ENCODE results near the gene DHFR.
"Not testable (repeated sequence)": the region's sequence is repeated elsewhere in the genome, so short reads cannot be mapped to it uniquely, and the experiment has no call there.

DHFR gene

DNA sequence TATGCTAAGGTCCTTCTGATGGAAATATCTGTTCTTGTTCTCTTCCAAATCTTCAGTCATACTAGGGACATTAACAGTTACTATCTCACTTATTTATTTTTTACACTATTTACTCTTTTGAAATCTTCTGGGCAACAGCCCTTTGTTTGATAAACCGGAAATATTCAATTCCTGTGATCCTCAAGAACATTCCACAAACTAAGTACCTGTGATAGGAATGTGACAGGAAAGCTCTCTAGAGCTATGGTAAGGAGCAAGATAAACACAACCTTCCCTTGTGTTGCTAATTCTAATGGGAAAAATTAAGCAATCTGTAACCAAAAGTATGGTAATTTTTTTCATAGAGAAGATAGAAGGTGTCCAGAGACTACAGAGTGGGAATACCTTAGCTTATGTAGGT is 62.7 kb downstream of the DHFR start:
- DNase-seq = no peak

DNA sequence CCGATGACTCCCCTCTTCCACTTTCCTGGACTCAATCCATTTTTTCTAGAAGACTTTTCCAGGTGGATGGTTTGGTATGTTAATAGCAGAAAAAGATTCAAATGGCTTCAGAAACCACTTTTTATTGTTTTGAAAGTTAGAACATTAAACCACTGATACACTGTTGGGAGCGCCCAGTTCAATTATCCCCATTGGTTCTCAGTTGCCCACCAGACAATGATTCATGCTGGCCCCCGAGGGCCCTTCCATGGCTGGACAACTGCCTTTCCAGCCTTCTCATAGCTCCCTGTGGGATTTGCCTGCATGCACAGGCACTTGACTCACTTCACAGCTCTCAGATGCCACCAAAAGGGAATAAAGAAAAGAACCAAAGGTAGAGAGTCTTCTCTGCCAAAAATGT is 63.4 kb downstream of the DHFR start:
- no peak for DNase-seq

DNA sequence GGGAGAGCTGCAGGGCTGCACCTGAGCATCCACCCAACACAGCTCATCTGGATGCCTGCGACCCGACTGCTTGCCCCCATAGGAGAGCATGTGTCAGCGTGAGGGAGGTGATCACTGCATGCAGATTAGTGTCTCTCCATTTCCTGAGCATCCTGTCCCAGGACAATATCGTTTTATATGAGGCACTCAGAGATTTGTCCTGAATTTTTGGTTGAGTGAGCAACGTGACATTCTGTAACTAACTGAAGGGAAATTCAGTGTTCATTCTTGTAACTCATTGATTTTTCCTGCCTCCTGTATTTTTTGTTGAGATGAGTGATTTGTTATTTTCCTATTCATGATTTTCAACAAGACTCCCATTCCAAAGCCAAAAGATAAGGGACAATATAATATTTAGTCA is 64.0 kb downstream of the DHFR start:
- no peak for DNase-seq

DNA sequence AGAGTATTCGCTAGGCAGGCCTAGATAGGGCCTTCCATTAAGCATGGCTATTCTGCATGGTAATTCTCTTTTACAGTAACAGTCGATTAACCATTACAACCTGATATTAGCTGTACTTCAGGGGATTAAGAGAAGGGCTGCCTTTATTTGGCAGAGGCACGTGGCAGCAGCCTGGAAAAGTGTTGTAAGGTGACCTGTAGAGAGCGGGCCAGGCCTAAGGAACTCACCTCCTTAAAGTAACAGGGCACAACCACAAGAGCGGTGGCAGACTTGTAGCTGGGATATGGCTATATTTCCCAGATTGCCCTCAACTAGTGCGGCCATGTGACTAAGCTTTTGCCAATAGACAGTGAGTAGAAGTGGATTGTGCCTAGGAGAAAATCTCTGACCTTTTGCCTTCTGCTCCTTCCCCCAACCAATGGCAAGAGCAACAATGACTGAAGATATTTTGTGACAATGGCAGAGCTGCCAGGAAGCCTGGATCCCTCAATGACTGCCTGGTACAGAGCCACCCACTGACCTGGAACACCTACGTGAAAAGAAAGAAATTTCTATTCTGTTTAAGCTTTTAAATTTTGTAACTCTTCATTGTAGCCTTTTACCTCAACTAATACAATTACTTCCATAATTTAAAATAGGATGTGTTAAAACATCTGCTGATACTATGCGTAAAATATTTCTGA is 65.8 kb downstream of the DHFR start:
- DNase-seq = no peak

DNA sequence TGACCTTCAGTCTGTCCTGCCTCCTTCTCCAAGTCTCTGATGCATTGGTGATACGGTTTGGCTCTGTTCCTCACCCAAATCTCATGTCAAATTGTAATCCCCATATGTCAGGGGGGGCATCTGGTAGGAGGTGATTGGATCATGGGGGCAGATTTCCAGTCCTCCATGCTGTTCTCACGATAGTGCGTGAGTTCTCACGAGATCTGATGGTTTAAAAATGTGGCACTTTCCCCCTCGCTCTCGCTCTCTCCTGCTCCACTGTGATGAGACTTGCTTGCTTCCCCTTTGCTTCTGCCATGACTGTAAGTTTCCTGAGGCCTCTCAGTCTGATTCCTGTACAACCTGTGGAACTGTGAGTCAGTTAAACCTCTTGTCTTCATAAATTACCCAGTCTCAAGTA is 70.0 kb downstream of the DHFR start:
- no peak for DNase-seq

DNA sequence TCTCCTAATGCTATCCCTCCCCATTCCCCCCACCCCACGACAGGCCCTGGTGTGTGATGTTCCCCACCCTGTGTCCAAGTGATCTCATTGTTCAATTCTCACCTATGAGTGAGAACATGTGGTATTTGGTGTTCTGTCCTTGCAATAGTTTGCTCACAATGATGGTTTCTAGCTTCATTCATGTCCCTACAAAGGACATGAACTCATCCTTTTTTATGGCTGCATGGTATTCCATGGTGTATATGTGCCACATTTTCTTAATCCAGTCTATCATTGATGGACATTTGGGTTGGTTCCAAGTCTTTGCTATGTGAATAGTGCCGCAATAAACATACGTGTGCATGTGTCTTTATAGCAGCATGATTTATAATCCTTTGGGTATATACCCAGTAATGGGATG is 74.5 kb downstream of the DHFR start:
- not testable (repeated sequence) for DNase-seq

DNA sequence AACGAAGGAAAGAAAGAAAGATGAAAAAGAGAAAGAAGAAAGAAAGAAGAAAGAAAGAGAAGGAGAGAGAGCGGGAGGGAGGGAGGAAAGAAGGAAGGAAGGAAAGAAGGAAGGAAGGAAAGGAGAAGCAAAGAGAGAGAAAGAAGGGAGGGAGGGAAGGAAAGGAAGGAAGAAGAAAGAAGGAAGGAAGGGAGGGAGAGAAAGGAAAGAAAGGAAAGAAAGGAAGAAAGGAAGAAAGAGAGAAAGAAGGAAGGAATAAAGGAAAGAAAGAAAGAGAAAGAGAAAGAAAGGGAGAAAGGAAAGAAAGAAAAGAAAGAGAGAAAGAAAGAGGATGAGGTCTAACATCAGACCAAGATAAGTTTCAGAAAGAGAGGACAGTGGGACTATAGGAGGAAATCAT is 75.7 kb downstream of the DHFR start:
- no peak for DNase-seq

DNA sequence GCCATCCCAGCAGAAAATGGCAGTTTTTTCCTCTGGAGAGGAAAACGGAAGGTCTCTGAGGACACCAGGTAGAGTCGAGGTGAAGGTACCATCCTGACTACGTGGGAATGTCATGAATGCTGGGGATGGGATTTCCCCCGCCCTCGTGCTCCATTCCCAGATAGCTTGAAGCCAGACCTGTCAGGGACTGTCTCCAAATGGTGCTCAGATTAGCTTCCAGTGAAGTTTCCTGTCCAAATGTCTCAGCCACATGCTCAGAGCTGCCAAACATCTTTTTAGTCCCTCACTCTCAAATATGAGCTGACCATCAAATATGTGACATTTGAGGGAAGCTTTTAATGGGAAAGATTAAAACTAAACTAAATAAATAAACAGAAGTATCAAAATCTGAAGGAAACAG is 77.1 kb downstream of the DHFR start:
- DNase-seq = no peak

DNA sequence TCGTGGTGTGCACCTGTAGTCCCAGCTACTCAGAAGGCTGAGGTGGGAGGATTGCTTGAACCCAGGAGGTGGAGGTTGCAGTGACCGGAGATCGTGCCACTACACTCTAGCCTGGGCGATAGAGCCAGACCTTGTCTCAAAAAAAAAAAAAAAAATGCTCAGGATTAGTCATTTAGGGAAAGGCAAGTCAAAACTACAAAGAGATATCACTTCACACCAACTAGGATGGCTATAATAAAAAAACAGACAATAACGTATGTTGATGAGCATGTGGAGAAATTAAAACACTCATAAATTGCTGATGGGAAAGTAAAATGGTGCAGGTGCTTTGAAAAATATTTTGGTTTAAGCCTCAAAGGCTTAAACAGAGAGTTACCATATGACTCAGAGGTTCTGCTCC is 78.4 kb downstream of the DHFR start:
- DNase-seq = no peak

Measured in DMS153 (cell line).